Stimulated activated CD8-positive, alpha-beta memory T cell treated with anti-CD3 and anti-CD28 coated beads, Interleukin-2, amount 100 ng/mL, for 48 hours (primary cell): ENCODE measurements around the gene GALNTL6.

Experiments used
- DNase-seq, 2 donors: peaks; one replicate each; pipeline ENCODE4 v3.0.0-alpha.2; 2020; ENCODE audit warnings: low read depth in 2 of 2

Gene GALNTL6

DNA sequence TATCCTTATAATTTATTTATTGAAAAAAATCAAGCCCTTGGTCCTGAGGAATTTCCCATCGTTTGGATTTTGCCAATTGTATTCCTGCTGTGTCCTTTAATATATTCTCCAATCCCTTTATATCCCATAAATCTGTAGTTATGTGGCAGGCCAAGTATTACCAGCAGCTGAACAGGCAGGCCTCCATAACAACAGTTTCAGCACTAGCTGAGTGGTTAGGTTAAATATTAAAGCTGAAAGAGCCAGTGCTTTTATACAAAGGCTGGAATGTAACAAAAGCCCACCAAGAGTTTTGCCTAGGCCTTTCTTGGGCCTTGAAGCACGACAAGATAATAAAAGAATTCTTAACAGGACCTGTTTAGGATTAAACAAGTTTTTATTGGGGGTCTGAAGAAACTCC, 988.8 kb downstream of the GALNTL6 start:
- DNase-seq = no peak

GRCh38 chr4:172806841-172807240, 993.6 kb downstream of the GALNTL6 start:
- no peak for DNase-seq

- DNase-seq = no peak
These were observed 995.0 kb downstream of the GALNTL6 start for GRCh38 chr4:172808196-172808595.

GRCh38 chr4:172809319-172809718, 996.1 kb downstream of the GALNTL6 start:
- no peak for DNase-seq

DNA sequence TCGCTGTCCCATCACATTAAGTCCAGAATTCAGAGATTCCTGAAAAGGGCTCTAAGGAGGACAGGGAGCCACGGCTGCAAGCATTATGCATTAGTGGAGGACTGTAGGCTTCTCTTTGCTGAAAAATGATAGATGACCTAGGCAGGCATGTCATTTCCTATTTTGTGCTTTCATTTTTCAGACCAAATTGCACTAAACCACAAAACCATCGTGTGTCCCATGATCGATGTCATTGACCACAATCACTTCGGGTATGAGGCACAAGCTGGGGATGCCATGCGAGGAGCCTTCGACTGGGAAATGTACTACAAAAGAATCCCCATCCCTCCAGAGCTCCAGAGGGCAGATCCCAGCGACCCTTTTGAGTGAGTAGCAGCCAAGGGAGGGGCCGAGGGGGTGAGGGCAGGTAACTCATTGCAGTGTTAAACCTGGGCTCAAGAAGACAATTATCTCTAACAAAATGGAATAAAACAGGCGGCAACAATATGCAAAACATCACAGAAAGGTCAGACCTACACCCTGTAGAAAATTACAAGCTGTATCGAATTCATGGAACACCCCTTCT, 1000.2 kb downstream of the GALNTL6 start:
- no peak for DNase-seq

- no peak for DNase-seq
These were observed 1002.4 kb downstream of the GALNTL6 start for GRCh38 chr4:172815499-172816164.

- DNase-seq = no peak
These were observed 1005.7 kb downstream of the GALNTL6 start for GRCh38 chr4:172818901-172819300.

- no peak for DNase-seq
These were observed 1006.1 kb downstream of the GALNTL6 start for GRCh38 chr4:172819353-172819752.

DNA sequence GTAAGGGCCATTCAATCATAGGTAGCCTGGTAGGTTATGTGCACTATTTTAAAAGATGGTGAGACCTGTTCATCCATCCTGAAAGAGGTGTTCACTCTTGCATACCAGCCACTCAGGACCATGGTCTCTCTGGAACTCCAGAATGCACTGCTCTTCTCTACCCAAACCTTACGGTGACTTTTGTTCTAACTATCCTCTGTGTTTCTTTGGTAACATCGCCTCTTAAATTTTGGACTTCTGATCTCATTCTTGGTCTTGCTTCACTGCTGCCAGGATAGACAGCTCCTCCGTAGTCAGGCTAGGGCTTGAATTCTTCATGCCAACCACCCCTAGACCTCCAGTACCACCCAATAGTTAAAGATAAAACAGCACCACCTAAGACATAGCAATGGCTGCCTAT, 1009.1 kb downstream of the GALNTL6 start:
- DNase-seq = no peak

- DNase-seq = no peak
These were observed 1013.1 kb downstream of the GALNTL6 start for GRCh38 chr4:172826346-172826745.

DNA sequence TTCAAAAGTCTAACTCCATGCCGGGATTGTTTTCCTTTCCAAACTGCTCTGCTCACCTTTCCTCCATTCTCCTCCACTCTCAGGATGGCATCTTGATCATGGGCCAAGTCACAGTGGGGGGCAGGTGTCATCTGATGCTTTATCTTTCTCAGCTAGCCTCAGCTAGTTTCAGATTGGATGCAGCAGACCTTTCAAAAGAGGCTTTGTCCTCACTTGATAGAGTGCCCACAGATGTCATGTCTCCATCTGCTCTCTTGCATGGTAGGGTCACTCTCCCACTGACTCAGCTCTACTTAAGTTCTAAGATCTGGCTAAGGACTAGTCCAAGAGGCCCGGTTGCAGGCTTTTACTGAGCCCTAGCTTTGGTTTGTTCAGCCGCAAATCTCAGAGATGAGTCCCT, 1013.7 kb downstream of the GALNTL6 start:
- no peak for DNase-seq

- no peak for DNase-seq
These were observed 1017.1 kb downstream of the GALNTL6 start for GRCh38 chr4:172830295-172830764.

- DNase-seq = no peak
These were observed 1023.5 kb downstream of the GALNTL6 start for GRCh38 chr4:172836661-172837060.

DNA sequence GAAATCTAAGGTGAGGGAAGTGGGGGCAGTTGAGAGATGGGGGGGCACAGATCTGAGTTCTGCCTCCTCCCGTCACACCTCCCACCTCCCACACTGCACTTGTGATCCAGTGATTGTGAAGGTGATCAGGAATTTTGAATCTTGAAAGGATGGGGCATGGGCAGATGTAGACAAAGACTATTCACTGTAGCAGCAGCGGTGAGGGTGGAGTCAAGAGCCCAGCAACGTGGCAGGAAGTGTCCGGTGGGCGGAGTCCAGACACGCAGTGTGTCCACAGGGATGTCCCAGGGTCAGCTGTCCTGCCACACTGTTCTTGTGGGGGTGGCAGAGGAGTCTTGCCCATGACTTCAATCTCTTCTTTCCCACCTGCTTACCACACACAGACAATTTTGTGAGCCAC, 1024.9 kb downstream of the GALNTL6 start:
- no peak for DNase-seq

- DNase-seq = no peak
These were observed 1025.7 kb downstream of the GALNTL6 start for GRCh38 chr4:172838943-172839342.

DNA sequence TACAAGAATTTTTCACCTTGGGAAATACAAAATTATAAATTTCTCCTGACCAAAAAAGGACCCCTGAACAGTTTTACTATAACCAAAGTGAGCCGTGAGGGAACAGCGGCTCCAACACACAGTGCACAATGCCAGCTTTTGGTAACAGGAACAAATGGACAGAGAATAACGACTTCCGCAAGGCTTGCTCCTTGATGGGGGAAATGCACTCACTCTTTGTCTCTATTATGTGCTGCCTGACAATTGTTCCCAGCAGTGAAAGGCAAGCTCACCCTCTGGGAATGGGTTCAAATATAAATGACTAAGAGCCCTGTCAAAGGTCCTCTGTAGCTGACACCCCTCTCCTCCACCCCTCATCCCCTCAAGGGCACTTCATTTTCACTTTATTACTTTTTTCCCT, 1029.6 kb downstream of the GALNTL6 start:
- no peak for DNase-seq

DNA sequence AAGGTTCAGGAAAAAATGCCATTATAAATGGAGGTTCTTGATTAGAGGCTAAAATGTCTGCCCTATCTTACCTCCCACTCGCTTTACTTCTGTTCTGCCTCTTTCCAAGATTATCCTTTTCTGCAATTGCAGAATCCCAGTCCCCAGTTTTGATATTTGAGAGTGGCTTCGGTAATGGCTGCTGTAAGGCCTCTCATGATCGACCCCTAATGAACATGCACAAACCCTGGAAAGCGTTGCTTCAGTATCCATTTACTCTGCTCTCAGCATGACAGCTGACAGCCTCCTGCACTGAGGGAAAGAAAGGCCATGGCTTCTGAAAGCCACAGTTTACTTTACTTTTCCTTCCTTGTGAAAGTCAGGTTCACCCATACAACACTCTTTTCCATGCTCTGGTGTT, 1030.0 kb downstream of the GALNTL6 start:
- no peak for DNase-seq

- no peak for DNase-seq
These were observed 1031.4 kb downstream of the GALNTL6 start for GRCh38 chr4:172844556-172844955.

GRCh38 chr4:172845281-172845680, 1032.1 kb downstream of the GALNTL6 start:
- no peak for DNase-seq

GRCh38 chr4:172850838-172851237, 1037.6 kb downstream of the GALNTL6 start:
- DNase-seq = no peak

- DNase-seq = no peak
These were observed 1038.3 kb downstream of the GALNTL6 start for GRCh38 chr4:172851534-172851933.

DNA sequence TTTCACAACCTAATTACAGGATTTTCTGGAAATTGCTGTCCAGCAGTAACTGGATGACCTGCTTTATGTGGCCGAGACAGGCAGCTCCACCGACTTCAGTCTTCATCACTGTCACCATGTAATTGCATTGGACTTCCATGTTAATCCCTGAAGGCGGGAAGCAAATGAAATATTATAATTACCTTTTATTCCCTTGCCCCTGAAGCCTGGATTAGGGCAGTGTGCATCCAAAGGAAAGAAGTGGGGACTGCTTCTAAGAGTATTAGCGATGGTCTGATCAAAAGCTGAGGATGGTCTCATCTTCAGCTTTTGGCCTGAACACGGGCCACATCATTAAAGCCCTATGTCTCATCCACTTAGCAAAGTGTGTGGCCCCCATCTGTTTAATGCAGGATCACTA, 1043.8 kb downstream of the GALNTL6 start:
- no peak for DNase-seq

- no peak for DNase-seq
These were observed 1045.6 kb downstream of the GALNTL6 start for GRCh38 chr4:172858731-172859230.

- no peak for DNase-seq
These were observed 1051.9 kb downstream of the GALNTL6 start for GRCh38 chr4:172865103-172865502.
